CD4-positive, alpha-beta T cell treated with Interleukin-17A for 1 hour (primary cell): ENCODE results near the gene LAIR1.
A peak's percentile ranks its signal among the peaks of the same experiment; 100 is the strongest.
"Not testable (repeated sequence)": the region's sequence is repeated elsewhere in the genome, so short reads cannot be mapped to it uniquely, and the experiment has no call there.

Experiments used
- DNase-seq: peaks from one replicate; pipeline ENCODE4 v3.0.0-alpha.2; 2020

Gene LAIR1

GRCh38 chr19:54375181-54375938, 10.6 kb upstream of the LAIR1 start:
- peak; percentile 37 for DNase-seq

- peak; percentile 30 for DNase-seq
Observed at GRCh38 chr19:54373781-54374631, 9.3 kb upstream of the LAIR1 start.

- not testable (repeated sequence) for DNase-seq
Observed at GRCh38 chr19:54371453-54371852, 6.7 kb upstream of the LAIR1 start.

GRCh38 chr19:54370434-54370796, 5.7 kb upstream of the LAIR1 start:
- peak; percentile 71 for DNase-seq

GRCh38 chr19:54369688-54370433, 5.1 kb upstream of the LAIR1 start:
- DNase-seq: not testable (repeated sequence)

GRCh38 chr19:54369082-54369687, 4.5 kb upstream of the LAIR1 start:
- no peak for DNase-seq

GRCh38 chr19:54366811-54367210, 2.1 kb upstream of the LAIR1 start:
- DNase-seq: no peak

- DNase-seq: not testable (repeated sequence)
Observed at GRCh38 chr19:54365798-54366197, 1.1 kb upstream of the LAIR1 start.

- not testable (repeated sequence) for DNase-seq
Observed at GRCh38 chr19:54361680-54362422, 2.9 kb downstream of the LAIR1 start.

- DNase-seq: peak; percentile 79
Observed at GRCh38 chr19:54359149-54359820, 5.4 kb downstream of the LAIR1 start.

- no peak for DNase-seq
Observed at GRCh38 chr19:54357381-54357780, 7.3 kb downstream of the LAIR1 start.

GRCh38 chr19:54356444-54357056, 8.2 kb downstream of the LAIR1 start:
- DNase-seq: no peak

- no peak for DNase-seq
Observed at GRCh38 chr19:54355675-54356074, 9.1 kb downstream of the LAIR1 start.

- no peak for DNase-seq
Observed at GRCh38 chr19:54354761-54355160, 10.0 kb downstream of the LAIR1 start.

GRCh38 chr19:54352546-54352945, 12.2 kb downstream of the LAIR1 start:
- DNase-seq: no peak

- no peak for DNase-seq
Observed at GRCh38 chr19:54352041-54352440, 12.7 kb downstream of the LAIR1 start.

GRCh38 chr19:54351474-54351873, 13.3 kb downstream of the LAIR1 start:
- no peak for DNase-seq

GRCh38 chr19:54345938-54346386, 18.8 kb downstream of the LAIR1 start:
- no peak for DNase-seq

- DNase-seq: no peak
Observed at GRCh38 chr19:54343868-54344267, 20.9 kb downstream of the LAIR1 start.

- no peak for DNase-seq
Observed at GRCh38 chr19:54341295-54341694, 23.4 kb downstream of the LAIR1 start.
